Measurements from ENCODE around the gene MAP7D3. TPM values are rescaled to one million over a fixed set of nuclear protein-coding genes. Genes with fewer than 3 reads are reported as not detected.

MAP7D3 gene
- total and polyA plus RNA-seq, 9 of the 15 experiments (the other 6 are each of a cell fraction or from before 2014, with no cell fraction given) = 9.4 to 27.7 (median 14.0) TPM

- TF ChIP-seq DIDO1 (tag; IDR thresholded peaks at IDR 0.05; ENCODE audit: low read depth) = no peak
- no peak for TF ChIP-seq ZNF217 (CRISPR knock-in tag; IDR thresholded peaks at IDR 0.05)
- TF ChIP-seq MAFF (IDR thresholded peaks at IDR 0.05; ENCODE audit: low read length) = no peak
- no peak for TF ChIP-seq LCOR (CRISPR knock-in tag; IDR thresholded peaks at IDR 0.05)
- TF ChIP-seq ZNF551 (CRISPR knock-in tag; IDR thresholded peaks at IDR 0.05) = no peak
- no peak for TF ChIP-seq MTA1 (IDR thresholded peaks at IDR 0.05; ENCODE audit: borderline replicate concordance)
- no peak for TF ChIP-seq PTBP1 (IDR thresholded peaks at IDR 0.05; ENCODE audit: low read depth, low read length)
- TF ChIP-seq ZBTB9 (CRISPR knock-in tag; IDR thresholded peaks at IDR 0.05) = no peak
- no peak for TF ChIP-seq ZBTB12 (CRISPR knock-in tag; IDR thresholded peaks at IDR 0.05)
- no peak for TF ChIP-seq SIN3B (IDR thresholded peaks at IDR 0.05; ENCODE audit: low read depth)
- no peak for TF ChIP-seq MAZ (CRISPR knock-in tag; conservative IDR thresholded peaks at IDR 0.05 in 1 of 2, IDR thresholded peaks at IDR 0.05 in 1 of 2)
These were observed 59.1 kb downstream of the MAP7D3 start (continued) for GRCh38 chrX:136192135-136192534.
